MV-4-11 (cell line): Measurements from ENCODE around the gene JAZF1.

Source experiments
- DNase-seq: peaks from one replicate; lab custom pipeline; 2025; lab: John Stamatoyannopoulos, UW

JAZF1 gene

GRCh38 chr7:28106321-28106829 is 74.2 kb downstream of the JAZF1 start:
- no peak for DNase-seq

- DNase-seq, result no peak
These were observed 75.4 kb downstream of the JAZF1 start for GRCh38 chr7:28105234-28105633.

- DNase-seq, result no peak
These were observed 75.8 kb downstream of the JAZF1 start for GRCh38 chr7:28104811-28105210.

- DNase-seq, result no peak
These were observed 76.5 kb downstream of the JAZF1 start for GRCh38 chr7:28104041-28104541.

- DNase-seq, result peak; percentile 31
These were observed 77.8 kb downstream of the JAZF1 start for GRCh38 chr7:28102797-28103196.

GRCh38 chr7:28096713-28097112 is 83.9 kb downstream of the JAZF1 start:
- DNase-seq, result peak; percentile 44

GRCh38 chr7:28095231-28095630 is 85.4 kb downstream of the JAZF1 start:
- DNase-seq, result peak; percentile 2

GRCh38 chr7:28093623-28094232 is 86.9 kb downstream of the JAZF1 start:
- DNase-seq, result peak; percentile 64

- DNase-seq, result no peak
These were observed 89.4 kb downstream of the JAZF1 start for GRCh38 chr7:28091190-28091589.

- peak; percentile 27 for DNase-seq
These were observed 91.5 kb downstream of the JAZF1 start for GRCh38 chr7:28088901-28089714.

- DNase-seq, result peak; percentile 92
These were observed 92.6 kb downstream of the JAZF1 start for GRCh38 chr7:28088032-28088431.

- peak; percentile 32 for DNase-seq
These were observed 94.4 kb downstream of the JAZF1 start for GRCh38 chr7:28086198-28086597.

GRCh38 chr7:28083998-28084985 is 96.3 kb downstream of the JAZF1 start:
- DNase-seq, result no peak

GRCh38 chr7:28083164-28083997 is 97.2 kb downstream of the JAZF1 start:
- DNase-seq, result peak; percentile 88

GRCh38 chr7:28082071-28082470 is 98.5 kb downstream of the JAZF1 start:
- no peak for DNase-seq

GRCh38 chr7:28081016-28081415 is 99.6 kb downstream of the JAZF1 start:
- DNase-seq, result no peak

GRCh38 chr7:28078036-28078901 is 102.3 kb downstream of the JAZF1 start:
- peak; percentile 47 for DNase-seq

GRCh38 chr7:28077616-28078015 is 103.0 kb downstream of the JAZF1 start:
- no peak for DNase-seq

GRCh38 chr7:28076423-28077200 is 104.0 kb downstream of the JAZF1 start:
- no peak for DNase-seq
